Trophoblast cell (in vitro differentiated cells and primary cell): Measurements from ENCODE around the gene CYGB.
A peak's percentile ranks its signal among the peaks of the same experiment; 100 is the strongest.

Experiments
- DNase-seq, 2 donors: peaks; one replicate each; pipeline ENCODE4 v3.0.0-alpha.2; 2016
- H2AFZ ChIP-seq: 2 replicates; pipeline ENCODE4 v1.6.1; 2013; ENCODE audit warnings: low read length, moderate library complexity, mild to moderate bottlenecking; ENCODE audit not compliant: insufficient read depth, poor library complexity
- H2AK5ac ChIP-seq: 2 replicates; pipeline ENCODE4 v1.6.1; 2013; ENCODE audit warnings: mild to moderate bottlenecking, low read length
- H2BK120ac ChIP-seq: 2 replicates; pipeline ENCODE4 v1.6.1; 2013; ENCODE audit warnings: low read length, mild to moderate bottlenecking, moderate library complexity; ENCODE audit not compliant: insufficient read depth, poor library complexity
- H2BK12ac ChIP-seq: 2 replicates; pipeline ENCODE4 v1.6.1; 2013; ENCODE audit warnings: mild to moderate bottlenecking, low read length, moderate library complexity
- H2BK5ac ChIP-seq: 2 replicates; pipeline ENCODE4 v1.6.1; 2013; ENCODE audit warnings: low read length, low read depth, moderate library complexity, mild to moderate bottlenecking; ENCODE audit not compliant: poor library complexity
- H3K14ac ChIP-seq: 2 replicates; pipeline ENCODE4 v1.6.1; 2013; ENCODE audit warnings: mild to moderate bottlenecking, low read length
- H3K18ac ChIP-seq: 2 replicates; pipeline ENCODE4 v1.6.1; 2013; ENCODE audit warnings: mild to moderate bottlenecking, low read length
- H3K23ac ChIP-seq: 2 replicates; pipeline ENCODE4 v1.6.1; 2013; ENCODE audit warnings: low read length
- H3K27ac ChIP-seq: 2 replicates; pipeline ENCODE4 v1.5.1; 2013; ENCODE audit warnings: low read depth, mild to moderate bottlenecking, inconsistent platforms, low read length, moderate library complexity
- H3K27me3 ChIP-seq: 2 replicates; pipeline ENCODE4 v1.6.1; 2013; ENCODE audit warnings: inconsistent platforms, mild to moderate bottlenecking, low read length, moderate library complexity; ENCODE audit not compliant: insufficient read depth
- H3K36me3 ChIP-seq, 2 experiments: 1 replicate in 1 of 2; 2 replicates in 1 of 2; pipeline ENCODE4 v1.6.1; 2013; ENCODE audit warnings: low read length in 2 of 2, mild to moderate bottlenecking in 2 of 2, moderate library complexity in 1 of 2; ENCODE audit not compliant: insufficient read depth in 2 of 2, control insufficient read depth in 1 of 2
- H3K4ac ChIP-seq: 2 replicates; pipeline ENCODE4 v1.6.1; 2013; ENCODE audit warnings: low read depth, mild to moderate bottlenecking, low read length, moderate library complexity
- H3K4me1 ChIP-seq, 2 experiments: 1 replicate in 1 of 2; 2 replicates in 1 of 2; pipeline ENCODE4 v1.6.1; 2013; ENCODE audit warnings: low read length in 2 of 2, mild to moderate bottlenecking in 2 of 2, moderate library complexity in 1 of 2; ENCODE audit not compliant: insufficient read depth in 2 of 2, control insufficient read depth in 1 of 2
- H3K4me2 ChIP-seq: 2 replicates; pipeline ENCODE4 v1.6.1; 2013; ENCODE audit warnings: inconsistent platforms, mild to moderate bottlenecking, low read length, moderate library complexity
- H3K4me3 ChIP-seq: 2 replicates; pipeline ENCODE4 v1.5.1; 2013; ENCODE audit warnings: mild to moderate bottlenecking, low read depth, low read length, inconsistent platforms
- H3K79me1 ChIP-seq: one replicate; pipeline ENCODE4 v1.6.1; 2013; ENCODE audit warnings: low read length
- H3K79me2 ChIP-seq: 2 replicates; pipeline ENCODE4 v1.6.1; 2013; ENCODE audit warnings: low read length, mild to moderate bottlenecking; ENCODE audit not compliant: control insufficient read depth, insufficient read depth, poor library complexity
- H3K9ac ChIP-seq: 2 replicates; pipeline ENCODE4 v1.6.1; 2013; ENCODE audit warnings: mild to moderate bottlenecking, low read length
- H3K9me3 ChIP-seq: 2 replicates; pipeline ENCODE4 v1.6.1; 2013; ENCODE audit warnings: low read depth, mild to moderate bottlenecking, control low read depth, inconsistent platforms, low read length; ENCODE audit not compliant: insufficient read depth
- H4K12ac ChIP-seq: 2 replicates; pipeline ENCODE4 v1.6.1; 2013; ENCODE audit warnings: low read depth, mild to moderate bottlenecking, low read length, moderate library complexity
- H4K8ac ChIP-seq: 2 replicates; pipeline ENCODE4 v1.6.1; 2013; ENCODE audit warnings: low read depth, mild to moderate bottlenecking, low read length, moderate library complexity
- H4K91ac ChIP-seq: one replicate; pipeline ENCODE4 v1.6.1; 2013; ENCODE audit warnings: low read depth, mild to moderate bottlenecking, low read length, moderate library complexity
- WGBS: extraction: QIAGEN DNeasy Blood & Tissue Kit; methylation state at CpG from one replicate; pipeline ENCODE4 v1.1.7; 2013; ENCODE audit warnings: missing lambda C conversion rate; ENCODE audit not compliant: insufficient read length, insufficient coverage; ENCODE audit errors: extremely low coverage; 5-methylcytosine and 5-hydroxymethylcytosine counted together

The CYGB gene

GRCh38 chr17:76549215-76549518 is 11.7 kb upstream of the CYGB start:
- no peaks in the 10 kb centered on the region for H3K9me3 ChIP-seq

GRCh38 chr17:76548378-76549214 is 11.1 kb upstream of the CYGB start:
- Histone ChIP-seq H2BK5ac (no peak overlapping the region), H3K14ac (no peak overlapping the region), H3K27ac (no peak overlapping the region), H3K4me1 (peaks cover 22 to 23% of the 10 kb centered on the region in 2 experiments), H2AFZ (no peak overlapping the region), H4K8ac (no peak overlapping the region), H3K79me1 (peaks cover 6% of the 10 kb centered on the region), H2AK5ac (no peak overlapping the region), H3K27me3 (no peaks in the 10 kb centered on the region), H3K18ac (no peak overlapping the region), H3K36me3 (no peaks in the 10 kb centered on the region), H2BK120ac (no peak overlapping the region), H2BK12ac (no peak overlapping the region), H3K9ac (no peak overlapping the region), H3K23ac (no peak overlapping the region), H3K4ac (no peak overlapping the region), H3K4me2 (no peak overlapping the region), H4K91ac (no peak overlapping the region), H4K12ac (no peak overlapping the region), H3K79me2 (no peaks in the 10 kb centered on the region), H3K9me3 (no peaks in the 10 kb centered on the region), H3K4me3 (no peak overlapping the region)
- WGBS = no CpG with 5 or more reads among the region's 9 CpGs
- DNase-seq = no peak

More at GRCh38 chr17:76549215-76549518, 11.7 kb upstream of the CYGB start:
- Histone ChIP-seq H3K4me2 (no peak overlapping the region), H2AK5ac (no peak overlapping the region), H2BK120ac (no peak overlapping the region), H3K4me3 (no peak overlapping the region), H2BK12ac (no peak overlapping the region), H4K8ac (no peak overlapping the region), H3K18ac (no peak overlapping the region), H2AFZ (no peak overlapping the region), H3K36me3 (no peaks in the 10 kb centered on the region), H3K4me1 (peaks cover 17 to 21% of the 10 kb centered on the region in 2 experiments), H3K4ac (no peak overlapping the region), H4K12ac (no peak overlapping the region), H3K79me2 (no peaks in the 10 kb centered on the region), H2BK5ac (no peak overlapping the region), H3K27me3 (no peaks in the 10 kb centered on the region), H4K91ac (no peak overlapping the region), H3K14ac (no peak overlapping the region), H3K23ac (no peak overlapping the region), H3K27ac (no peak overlapping the region), H3K9ac (no peak overlapping the region), H3K79me1 (peaks cover 9% of the 10 kb centered on the region)
- no CpG with 5 or more reads among the region's 9 CpGs for WGBS
- DNase-seq = no peak

- Histone ChIP-seq H3K36me3 (no peaks in the 10 kb centered on the region), H3K18ac (no peak overlapping the region), H4K91ac (no peak overlapping the region), H3K4me1 (peaks cover 20 to 21% of the 10 kb centered on the region in 2 experiments), H4K8ac (no peak overlapping the region), H4K12ac (no peak overlapping the region), H3K9me3 (no peaks in the 10 kb centered on the region), H3K23ac (no peak overlapping the region), H2AK5ac (no peak overlapping the region), H3K14ac (no peak overlapping the region), H2BK12ac (no peak overlapping the region), H3K4ac (no peak overlapping the region), H3K27me3 (no peaks in the 10 kb centered on the region), H3K79me1 (peaks cover 2% of the 10 kb centered on the region), H3K4me3 (no peak overlapping the region), H2BK120ac (no peak overlapping the region), H3K9ac (no peak overlapping the region), H3K4me2 (no peak overlapping the region), H2BK5ac (no peak overlapping the region), H2AFZ (no peak overlapping the region), H3K27ac (no peak overlapping the region), H3K79me2 (no peaks in the 10 kb centered on the region)
- no CpG with 5 or more reads among the region's 2 CpGs for WGBS
- DNase-seq = no peak
Observed at GRCh38 chr17:76547642-76548202, 10.2 kb upstream of the CYGB start.

- no peak overlapping the region for H3K23ac ChIP-seq
- no peak overlapping the region for H2BK5ac ChIP-seq
- H2BK12ac ChIP-seq = no peak overlapping the region
- H3K79me2 ChIP-seq = no peaks in the 10 kb centered on the region
- DNase-seq = peak; percentile 51 to 77
- no peak overlapping the region for H3K27ac ChIP-seq
- no peaks in the 10 kb centered on the region for H3K27me3 ChIP-seq
- no peak overlapping the region for H3K4me3 ChIP-seq
- no peaks in the 10 kb centered on the region for H3K9me3 ChIP-seq
- no peak overlapping the region for H3K4me2 ChIP-seq
- no peak overlapping the region for H4K12ac ChIP-seq
- H3K18ac ChIP-seq = no peak overlapping the region
- no CpG with 5 or more reads among the region's 3 CpGs for WGBS
- no peak overlapping the region for H3K9ac ChIP-seq
- no peak overlapping the region for H2AK5ac ChIP-seq
- H4K91ac ChIP-seq = no peak overlapping the region
- no peak overlapping the region for H2BK120ac ChIP-seq
- peaks cover 2% of the 10 kb centered on the region for H3K79me1 ChIP-seq
- H3K4me1 ChIP-seq = peaks cover 20 to 25% of the 10 kb centered on the region in 2 experiments
- no peak overlapping the region for H3K4ac ChIP-seq
- no peak overlapping the region for H2AFZ ChIP-seq
- H4K8ac ChIP-seq = no peak overlapping the region
- no peaks in the 10 kb centered on the region for H3K36me3 ChIP-seq
- H3K14ac ChIP-seq = no peak overlapping the region
Observed at GRCh38 chr17:76547183-76547641, 9.7 kb upstream of the CYGB start.
